Measurements from ENCODE around the gene NDUFA11.
"Not testable (repeated sequence)": the region's sequence is repeated elsewhere in the genome, so short reads cannot be mapped to it uniquely, and the experiment has no call there.

Gene NDUFA11

GRCh38 chr19:5880604-5881078 is 22.9 kb downstream of the NDUFA11 start:
- Histone ChIP-seq H3K4me3 (ENCODE audit: low read depth in 1 of 5, low read length in 5 of 5) (no peak overlapping the region), H3K36me3 (ENCODE audit: control insufficient read depth in 5 of 5, insufficient read depth in 5 of 5, low read length in 5 of 5) (no peaks in the 10 kb centered on the region), H3K27me3 (ENCODE audit: control insufficient read depth in 5 of 5, insufficient read depth in 4 of 5, low read length in 5 of 5) (peaks cover 15 to 36% (median 24%) of the 10 kb centered on the region in 5 donors), H3K4me1 (ENCODE audit: control insufficient read depth in 5 of 5, insufficient read depth in 5 of 5, low read length in 5 of 5) (peaks cover 0 to 5% (median 4%) of the 10 kb centered on the region in 5 donors), H3K9ac (ENCODE audit: low read length in 5 of 5) (no peak overlapping the region), H3K9me3 (ENCODE audit: control insufficient read depth in 5 of 5, low read length in 5 of 5) (no peaks in the 10 kb centered on the region), H3K27ac (ENCODE audit: low read depth, low read length) (no peak overlapping the region)

GRCh38 chr19:5880196-5880595 is 23.4 kb downstream of the NDUFA11 start:
- no peaks in the 10 kb centered on the region for H3K36me3 ChIP-seq (ENCODE audit: control insufficient read depth in 5 of 5, insufficient read depth in 5 of 5, low read length in 5 of 5)
- H3K27ac ChIP-seq (ENCODE audit: low read depth, low read length), result no peak overlapping the region
- no peaks in the 10 kb centered on the region for H3K9me3 ChIP-seq (ENCODE audit: control insufficient read depth in 5 of 5, low read length in 5 of 5)
- no peak overlapping the region for H3K4me3 ChIP-seq (ENCODE audit: low read depth in 1 of 5, low read length in 5 of 5)
- peaks cover 0 to 5% (median 4%) of the 10 kb centered on the region in 5 donors for H3K4me1 ChIP-seq (ENCODE audit: control insufficient read depth in 5 of 5, insufficient read depth in 5 of 5, low read length in 5 of 5)
- peaks cover 18 to 33% (median 28%) of the 10 kb centered on the region in 5 donors for H3K27me3 ChIP-seq (ENCODE audit: control insufficient read depth in 5 of 5, insufficient read depth in 4 of 5, low read length in 5 of 5)
- no peak overlapping the region for H3K9ac ChIP-seq (ENCODE audit: low read length in 5 of 5)

GRCh38 chr19:5877882-5878281 is 25.7 kb downstream of the NDUFA11 start:
- H3K27ac ChIP-seq (ENCODE audit: low read depth, low read length), result no peak overlapping the region
- H3K36me3 ChIP-seq (ENCODE audit: control insufficient read depth in 5 of 5, insufficient read depth in 5 of 5, low read length in 5 of 5), result no peaks in the 10 kb centered on the region
- H3K4me1 ChIP-seq (ENCODE audit: control insufficient read depth in 5 of 5, insufficient read depth in 5 of 5, low read length in 5 of 5), result peaks cover 0 to 5% (median 4%) of the 10 kb centered on the region in 5 donors
- no peaks in the 10 kb centered on the region for H3K9me3 ChIP-seq (ENCODE audit: control insufficient read depth in 5 of 5, low read length in 5 of 5)
- no peak overlapping the region for H3K9ac ChIP-seq (ENCODE audit: low read length in 5 of 5)
- H3K27me3 ChIP-seq (ENCODE audit: control insufficient read depth in 5 of 5, insufficient read depth in 4 of 5, low read length in 5 of 5), result peaks cover 18 to 33% (median 28%) of the 10 kb centered on the region in 5 donors
- no peak overlapping the region for H3K4me3 ChIP-seq (ENCODE audit: low read depth in 1 of 5, low read length in 5 of 5)

GRCh38 chr19:5877427-5877826 is 26.2 kb downstream of the NDUFA11 start:
- H3K27ac ChIP-seq (ENCODE audit: low read depth, low read length), result no peak overlapping the region
- H3K9ac ChIP-seq (ENCODE audit: low read length in 5 of 5), result peak overlapping the region in 1 of 5 donors; percentile 2
- H3K36me3 ChIP-seq (ENCODE audit: control insufficient read depth in 5 of 5, insufficient read depth in 5 of 5, low read length in 5 of 5), result no peaks in the 10 kb centered on the region
- no peaks in the 10 kb centered on the region for H3K9me3 ChIP-seq (ENCODE audit: control insufficient read depth in 5 of 5, low read length in 5 of 5)
- peaks cover 18 to 33% (median 28%) of the 10 kb centered on the region in 5 donors for H3K27me3 ChIP-seq (ENCODE audit: control insufficient read depth in 5 of 5, insufficient read depth in 4 of 5, low read length in 5 of 5)
- H3K4me1 ChIP-seq (ENCODE audit: control insufficient read depth in 5 of 5, insufficient read depth in 5 of 5, low read length in 5 of 5), result peaks cover 0 to 5% (median 4%) of the 10 kb centered on the region in 5 donors
- no peak overlapping the region for H3K4me3 ChIP-seq (ENCODE audit: low read depth in 1 of 5, low read length in 5 of 5)

GRCh38 chr19:5874496-5874895 is 29.1 kb downstream of the NDUFA11 start:
- H3K9me3 ChIP-seq (ENCODE audit: control insufficient read depth in 5 of 5, low read length in 5 of 5); H3K27ac ChIP-seq (ENCODE audit: low read depth, low read length); H3K4me1 ChIP-seq (ENCODE audit: control insufficient read depth in 5 of 5, insufficient read depth in 5 of 5, low read length in 5 of 5); H3K36me3 ChIP-seq (ENCODE audit: control insufficient read depth in 5 of 5, insufficient read depth in 5 of 5, low read length in 5 of 5); H3K4me3 ChIP-seq (ENCODE audit: low read depth in 1 of 5, low read length in 5 of 5); H3K9ac ChIP-seq (ENCODE audit: low read length in 5 of 5): not testable (repeated sequence)
- H3K27me3 ChIP-seq (ENCODE audit: control insufficient read depth in 5 of 5, insufficient read depth in 4 of 5, low read length in 5 of 5), result peaks cover 15 to 21% (median 19%) of the 10 kb centered on the region in 5 donors

- Histone ChIP-seq H3K9me3 (ENCODE audit: control insufficient read depth in 5 of 5, low read length in 5 of 5) (no peaks in the 10 kb centered on the region), H3K27ac (ENCODE audit: low read depth, low read length) (no peak overlapping the region), H3K27me3 (ENCODE audit: control insufficient read depth in 5 of 5, insufficient read depth in 4 of 5, low read length in 5 of 5) (peaks cover 12 to 18% (median 12%) of the 10 kb centered on the region in 5 donors), H3K36me3 (ENCODE audit: control insufficient read depth in 5 of 5, insufficient read depth in 5 of 5, low read length in 5 of 5) (no peaks in the 10 kb centered on the region), H3K4me1 (ENCODE audit: control insufficient read depth in 5 of 5, insufficient read depth in 5 of 5, low read length in 5 of 5) (peaks cover 0 to 3% (median 0%) of the 10 kb centered on the region in 5 donors), H3K9ac (ENCODE audit: low read length in 5 of 5) (no peak overlapping the region), H3K4me3 (ENCODE audit: low read depth in 1 of 5, low read length in 5 of 5) (no peak overlapping the region)
Measured at GRCh38 chr19:5873617-5874199, 29.9 kb downstream of the NDUFA11 start.

- Histone ChIP-seq H3K4me1 (ENCODE audit: control insufficient read depth in 5 of 5, insufficient read depth in 5 of 5, low read length in 5 of 5) (peaks cover 0 to 3% (median 0%) of the 10 kb centered on the region in 5 donors), H3K4me3 (ENCODE audit: low read depth in 1 of 5, low read length in 5 of 5) (no peak overlapping the region), H3K27me3 (ENCODE audit: control insufficient read depth in 5 of 5, insufficient read depth in 4 of 5, low read length in 5 of 5) (peaks cover 0 to 5% (median 3%) of the 10 kb centered on the region in 5 donors), H3K27ac (ENCODE audit: low read depth, low read length) (no peak overlapping the region), H3K9me3 (ENCODE audit: control insufficient read depth in 5 of 5, low read length in 5 of 5) (no peaks in the 10 kb centered on the region), H3K9ac (ENCODE audit: low read length in 5 of 5) (no peak overlapping the region), H3K36me3 (ENCODE audit: control insufficient read depth in 5 of 5, insufficient read depth in 5 of 5, low read length in 5 of 5) (no peaks in the 10 kb centered on the region)
Measured at GRCh38 chr19:5870986-5871394, 32.6 kb downstream of the NDUFA11 start.

GRCh38 chr19:5867201-5868136 is 36.1 kb downstream of the NDUFA11 start:
- Histone ChIP-seq H3K36me3 (ENCODE audit: control insufficient read depth in 5 of 5, insufficient read depth in 5 of 5, low read length in 5 of 5) (no peaks in the 10 kb centered on the region), H3K27ac (ENCODE audit: low read depth, low read length) (no peak overlapping the region), H3K9me3 (ENCODE audit: control insufficient read depth in 5 of 5, low read length in 5 of 5) (no peaks in the 10 kb centered on the region), H3K9ac (ENCODE audit: low read length in 5 of 5) (no peak overlapping the region), H3K4me1 (ENCODE audit: control insufficient read depth in 5 of 5, insufficient read depth in 5 of 5, low read length in 5 of 5) (peaks cover 0 to 3% (median 0%) of the 10 kb centered on the region in 5 donors), H3K27me3 (ENCODE audit: control insufficient read depth in 5 of 5, insufficient read depth in 4 of 5, low read length in 5 of 5) (peaks cover 0 to 6% (median 5%) of the 10 kb centered on the region in 5 donors), H3K4me3 (ENCODE audit: low read depth in 1 of 5, low read length in 5 of 5) (no peak overlapping the region)

GRCh38 chr19:5865772-5866171 is 37.8 kb downstream of the NDUFA11 start:
- H3K9ac ChIP-seq (ENCODE audit: low read length in 5 of 5), result no peak overlapping the region

More at GRCh38 chr19:5865772-5866171, 37.8 kb downstream of the NDUFA11 start:
- Histone ChIP-seq H3K4me3 (ENCODE audit: low read depth in 1 of 5, low read length in 5 of 5) (no peak overlapping the region), H3K4me1 (ENCODE audit: control insufficient read depth in 5 of 5, insufficient read depth in 5 of 5, low read length in 5 of 5) (no peaks in the 10 kb centered on the region), H3K27ac (ENCODE audit: low read depth, low read length) (no peak overlapping the region), H3K27me3 (ENCODE audit: control insufficient read depth in 5 of 5, insufficient read depth in 4 of 5, low read length in 5 of 5) (peaks cover 5 to 10% (median 6%) of the 10 kb centered on the region in 5 donors), H3K36me3 (ENCODE audit: control insufficient read depth in 5 of 5, insufficient read depth in 5 of 5, low read length in 5 of 5) (no peaks in the 10 kb centered on the region), H3K9me3 (ENCODE audit: control insufficient read depth in 5 of 5, low read length in 5 of 5) (no peaks in the 10 kb centered on the region)

All from subcutaneous abdominal adipose tissue (tissue), 5 donors.